Measurements from ENCODE around the gene SMAD5.

The SMAD5 gene

GRCh38 chr5:136084698-136085097 lies 47.9 kb upstream of the SMAD5 start:
- TF ChIP-seq ZNF175 (tag by site-specific recombination; IDR thresholded peaks at IDR 0.05), result no peak
- TF ChIP-seq ZNF311 (tag by site-specific recombination; IDR thresholded peaks at IDR 0.05; ENCODE audit: borderline replicate concordance), result no peak
- TF ChIP-seq ZNF645 (tag by site-specific recombination; IDR thresholded peaks at IDR 0.05), result no peak
- no peak for TF ChIP-seq ZNF561 (tag by site-specific recombination; IDR thresholded peaks at IDR 0.05; ENCODE audit: borderline replicate concordance)
- no peak for TF ChIP-seq ZNF785 (tag by site-specific recombination; IDR thresholded peaks at IDR 0.05)
- no peak for TF ChIP-seq HOXA7 (CRISPR knock-in tag; IDR thresholded peaks at IDR 0.05; ENCODE audit: borderline replicate concordance)
- TF ChIP-seq ZNF548 (tag by site-specific recombination; IDR thresholded peaks at IDR 0.05), result no peak
- TF ChIP-seq ZNF488 (tag by site-specific recombination; IDR thresholded peaks at IDR 0.05), result no peak
- no peak for TF ChIP-seq ATF2 (tag by site-specific recombination; IDR thresholded peaks at IDR 0.05; ENCODE audit: low read depth)
- no peak for TF ChIP-seq ZBTB20 (tag by site-specific recombination; IDR thresholded peaks at IDR 0.05)
- TF ChIP-seq MEIS1 (CRISPR knock-in tag; IDR thresholded peaks at IDR 0.05; ENCODE audit: borderline replicate concordance), result no peak
- no peak for TF ChIP-seq ZNF146 (tag by site-specific recombination; IDR thresholded peaks at IDR 0.05)
- TF ChIP-seq REPIN1 (tag by site-specific recombination; IDR thresholded peaks at IDR 0.05; ENCODE audit: low read depth), result no peak
- TF ChIP-seq KLF1 (tag by site-specific recombination; IDR thresholded peaks at IDR 0.05), result no peak
- TF ChIP-seq ZFP69B (tag by site-specific recombination; IDR thresholded peaks at IDR 0.05), result no peak
- no peak for TF ChIP-seq HOXC10 (CRISPR knock-in tag; IDR thresholded peaks at IDR 0.05)
- TF ChIP-seq SALL2 (tag by site-specific recombination; IDR thresholded peaks at IDR 0.05; ENCODE audit: borderline replicate concordance), result no peak
- no peak for TF ChIP-seq ZBTB48 (tag by site-specific recombination; IDR thresholded peaks at IDR 0.05)
- TF ChIP-seq SCRT2 (tag by site-specific recombination; IDR thresholded peaks at IDR 0.05), result no peak
- POLR2A ChIA-PET, result no interaction called here
- Histone ChIP-seq H3K27ac (ENCODE audit: extremely low read depth, low read depth, low read length) (no peak overlapping the region), H3K9me3 (ENCODE audit: control insufficient read depth, insufficient read depth, low read depth, low read length) (no peaks in the 10 kb centered on the region), H3K36me3 (ENCODE audit: control insufficient read depth in 2 of 2, insufficient read depth in 1 of 2, low read length in 2 of 2) (no peaks in the 10 kb centered on the region), H3K4me1 (ENCODE audit: control insufficient read depth, insufficient read depth, low read length) (peaks cover 3% of the 10 kb centered on the region; the same call in 1 of the 2 replicates), H3K4me3 (ENCODE audit: low read depth, low read length) (no peak overlapping the region)
- CTCF ChIA-PET, result interaction anchor here (0.6 to 5.3 kb wide), 8 partner anchors 44 to 621 kb away, joined by 3 to 66 read pairs (median 3); no protein-coding TSS in a partner anchor

GRCh38 chr5:136086783-136087566 lies 45.7 kb upstream of the SMAD5 start:
- no peaks in the 10 kb centered on the region for H3K36me3 ChIP-seq (ENCODE audit: control insufficient read depth in 2 of 2, insufficient read depth in 1 of 2, low read length in 2 of 2)
- ChIA-PET POLR2A (no interaction called here), CTCF (interaction anchor here (0.5 to 2.4 kb wide), 9 partner anchors 22 to 196 kb away, joined by 3 to 7 read pairs (median 3); no protein-coding TSS in a partner anchor)
- no peak overlapping the region for H3K27ac ChIP-seq (ENCODE audit: extremely low read depth, low read depth, low read length)
- no peak overlapping the region for H3K4me3 ChIP-seq (ENCODE audit: low read depth, low read length)
- H3K4me1 ChIP-seq (ENCODE audit: control insufficient read depth, insufficient read depth, low read length), result no peaks in the 10 kb centered on the region
- no peaks in the 10 kb centered on the region for H3K9me3 ChIP-seq (ENCODE audit: control insufficient read depth, insufficient read depth, low read depth, low read length)
- TF ChIP-seq ZFP3 (tag by site-specific recombination; IDR thresholded peaks at IDR 0.05; ENCODE audit: low read depth) (no peak), ZNF155 (tag by site-specific recombination; IDR thresholded peaks at IDR 0.05) (no peak), ZNF558 (tag by site-specific recombination; IDR thresholded peaks at IDR 0.05) (no peak), ZNF239 (tag by site-specific recombination; IDR thresholded peaks at IDR 0.05) (no peak), ZNF18 (tag by site-specific recombination; IDR thresholded peaks at IDR 0.05) (no peak), ZNF10 (tag by site-specific recombination; IDR thresholded peaks at IDR 0.05) (no peak), REPIN1 (tag by site-specific recombination; IDR thresholded peaks at IDR 0.05; ENCODE audit: low read depth) (no peak), ZNF530 (tag by site-specific recombination; IDR thresholded peaks at IDR 0.05; ENCODE audit: low read depth) (no peak), ZNF629 (tag by site-specific recombination; IDR thresholded peaks at IDR 0.05) (no peak), ZNF2 (tag by site-specific recombination; IDR thresholded peaks at IDR 0.05) (no peak), ZNF175 (tag by site-specific recombination; IDR thresholded peaks at IDR 0.05) (no peak), KLF8 (tag by site-specific recombination; IDR thresholded peaks at IDR 0.05) (no peak)

Data from HEK293 (cell line).